HuH-7.5 (cell line): Measurements from ENCODE around the gene KIF26A.

ENCODE experiments used
- DNase-seq: peaks from one replicate; pipeline ENCODE4 v3.0.0; 2011; ENCODE audit warnings: low spot score

Gene KIF26A

DNA sequence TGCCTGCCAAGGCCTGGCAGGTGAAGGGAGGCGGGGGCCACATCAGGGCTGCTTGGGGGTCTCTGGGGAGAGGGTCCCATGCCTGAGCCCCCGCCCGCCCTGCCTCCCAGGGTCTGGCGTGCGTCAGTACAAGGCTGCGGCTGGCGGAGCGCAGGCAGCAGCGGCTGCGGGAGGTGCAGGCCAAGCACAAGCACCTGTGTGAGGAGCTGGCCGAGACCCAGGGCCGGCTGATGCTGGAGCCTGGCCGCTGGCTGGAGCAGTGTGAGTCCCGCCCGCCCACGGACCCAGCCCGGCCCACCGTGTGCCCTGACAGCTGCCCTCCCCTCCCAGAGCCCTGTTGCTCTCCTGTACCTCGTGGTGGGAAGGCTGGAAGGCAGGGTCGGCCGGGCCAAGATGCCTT lies 40.7 kb downstream of the KIF26A start:
- DNase-seq, result no peak

DNA sequence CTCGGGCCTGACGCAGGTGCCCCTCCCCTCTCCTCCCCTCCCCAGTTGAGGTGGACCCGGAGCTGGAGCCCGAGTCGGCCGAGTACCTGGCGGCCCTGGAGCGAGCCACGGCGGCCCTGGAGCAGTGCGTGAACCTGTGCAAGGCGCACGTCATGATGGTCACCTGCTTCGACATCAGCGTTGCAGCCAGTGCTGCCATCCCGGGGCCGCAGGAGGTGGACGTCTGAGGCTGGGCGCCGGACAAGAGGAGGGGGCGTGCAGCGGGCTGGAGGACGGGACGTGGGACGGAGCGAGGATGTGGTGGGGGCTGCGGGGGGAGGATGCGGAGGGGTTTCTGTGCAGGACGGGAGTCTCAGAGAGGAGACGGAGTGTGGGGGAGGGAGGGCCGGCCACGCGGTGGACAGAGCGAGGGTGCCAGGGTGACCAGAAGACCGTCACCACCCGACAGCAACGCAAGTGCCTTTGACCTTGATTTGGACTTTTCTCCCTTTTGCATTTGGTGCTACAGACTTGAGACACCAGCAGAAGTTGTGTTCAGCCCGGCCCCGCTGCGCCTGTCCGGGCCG lies 41.3 kb downstream of the KIF26A start:
- no peak for DNase-seq

DNA sequence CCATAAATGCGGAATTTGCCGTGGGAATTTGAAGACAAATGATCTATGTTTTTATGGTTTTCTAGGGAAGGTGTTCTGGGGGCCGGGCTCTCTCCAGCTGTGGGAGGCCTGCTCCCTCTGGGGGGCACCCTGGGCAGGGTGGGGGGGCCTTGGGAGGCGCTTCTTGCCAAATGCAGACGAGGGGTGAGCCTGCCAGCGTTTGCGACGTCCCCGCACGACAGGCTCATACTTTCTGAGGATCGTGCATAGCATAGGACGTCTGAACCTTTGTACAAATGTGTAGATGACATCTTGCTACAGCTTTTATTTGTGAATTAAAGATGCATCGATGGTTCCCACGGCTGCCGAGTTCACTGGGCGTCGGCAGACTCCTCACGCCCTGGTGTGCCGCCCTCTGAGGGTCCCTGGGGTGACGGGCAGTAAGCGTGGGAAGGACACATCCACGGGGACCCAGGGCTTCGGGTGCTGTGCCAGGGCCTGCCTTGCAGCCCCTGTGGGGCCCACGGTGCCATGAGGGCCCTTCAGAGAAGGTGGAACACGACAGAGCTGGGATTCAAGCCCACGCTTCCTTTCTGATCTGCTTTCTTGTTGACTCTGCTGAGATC lies 42.3 kb downstream of the KIF26A start:
- no peak for DNase-seq

DNA sequence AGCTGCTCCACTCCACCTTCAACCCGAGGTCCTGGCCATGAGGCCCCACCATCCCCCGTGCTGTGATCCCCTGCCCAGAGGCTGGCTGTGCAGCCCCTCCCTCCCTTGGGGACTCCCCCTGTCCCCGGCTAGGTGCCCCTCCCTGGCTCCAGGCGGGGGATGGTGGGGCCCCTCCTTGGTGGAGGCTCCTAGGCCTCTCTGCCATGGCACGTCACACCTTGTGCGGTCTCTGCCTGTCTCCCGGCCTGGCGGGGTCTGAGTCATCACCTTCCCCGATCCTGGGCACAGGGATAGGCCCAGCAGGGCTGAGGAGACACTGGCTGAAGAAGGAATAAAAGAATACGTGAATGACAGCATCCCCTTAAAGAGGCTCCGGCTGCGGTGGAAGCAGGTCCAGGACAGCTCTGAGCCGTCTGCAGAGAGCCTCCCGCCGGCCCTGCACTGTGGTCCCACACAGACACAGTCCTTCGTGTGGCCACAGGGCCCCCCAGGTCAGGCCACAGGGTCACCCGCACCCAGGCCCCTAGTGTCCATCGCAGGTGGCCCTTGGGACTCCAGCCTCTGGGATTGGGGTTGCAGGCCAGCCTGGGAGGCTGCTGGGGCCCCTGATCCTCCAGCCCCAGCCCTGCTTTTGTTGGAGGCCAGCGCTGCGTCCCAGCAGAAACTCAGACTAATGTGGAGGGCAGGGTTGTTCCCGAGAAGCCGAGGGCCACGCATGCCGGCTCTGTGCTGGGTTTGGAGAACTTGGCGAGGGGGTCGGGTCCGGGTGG lies 43.6 kb downstream of the KIF26A start:
- DNase-seq, result no peak

DNA sequence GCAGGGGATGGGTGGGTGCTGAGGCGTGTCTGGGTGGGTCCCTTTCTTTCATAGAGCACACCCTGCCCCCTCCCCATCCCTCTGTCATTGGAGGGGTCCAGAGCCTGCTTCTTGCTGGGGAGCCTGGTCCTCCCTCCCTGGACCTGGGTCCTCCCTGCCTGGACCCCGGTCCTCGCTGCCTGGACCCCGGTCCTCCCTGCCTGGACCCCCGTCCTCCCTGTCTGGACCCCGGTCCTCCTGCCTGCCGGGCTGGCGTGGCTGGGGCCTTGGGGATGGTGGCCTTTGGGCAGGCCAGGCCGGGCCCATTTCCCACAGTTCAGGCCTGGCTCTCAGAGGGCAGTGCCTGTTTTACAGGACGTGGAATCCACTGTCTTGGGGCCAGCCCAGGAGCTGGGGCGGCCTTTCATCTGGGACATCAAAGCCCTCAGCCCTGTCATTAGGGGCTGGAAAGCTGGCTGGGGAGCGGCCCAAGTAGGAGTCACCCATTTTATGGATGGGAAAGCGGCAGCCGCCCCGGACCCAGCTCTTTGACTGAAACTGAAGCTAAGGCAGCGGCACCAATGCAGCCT lies 44.6 kb downstream of the KIF26A start:
- no peak for DNase-seq

DNA sequence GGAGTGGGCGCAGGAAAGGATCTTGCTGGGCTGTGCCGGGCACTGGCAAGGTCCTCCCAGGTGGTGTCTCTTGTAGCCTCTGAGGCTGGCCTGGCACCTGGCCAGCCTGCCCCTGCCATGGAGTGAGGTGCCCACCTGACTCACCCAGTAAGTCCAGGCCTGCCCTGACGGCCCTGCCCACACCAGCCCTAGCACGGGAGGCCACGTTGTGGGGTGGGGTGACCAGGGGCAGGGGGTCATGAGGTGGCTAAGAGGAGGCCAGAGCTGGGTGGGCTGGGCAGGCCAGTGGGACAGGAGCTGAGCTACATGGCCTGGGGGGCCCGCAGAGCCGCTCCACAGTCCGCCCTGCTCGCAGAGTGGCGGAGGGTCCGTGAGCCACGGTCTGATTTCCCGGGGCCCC lies 45.4 kb downstream of the KIF26A start:
- DNase-seq, result no peak

DNA sequence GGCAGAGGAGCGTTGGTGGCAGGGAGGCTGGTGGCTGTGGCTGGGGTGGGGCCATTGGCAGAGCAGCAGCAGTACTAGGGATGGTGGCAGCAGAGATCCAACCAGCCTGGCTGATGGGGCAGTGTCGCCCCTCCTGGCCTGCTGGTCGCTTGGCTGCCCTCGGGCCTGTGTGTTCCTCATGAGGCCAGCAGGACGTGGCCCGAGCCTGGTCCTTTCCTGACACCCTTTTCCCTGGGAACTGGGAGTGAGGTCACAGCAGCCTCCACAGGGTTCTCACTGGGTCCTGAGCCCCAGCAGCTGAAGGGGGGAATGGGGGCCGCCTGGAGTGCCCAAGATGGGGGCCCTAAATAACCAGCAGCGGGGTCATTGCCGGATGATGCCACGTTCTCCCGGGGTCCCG lies 46.1 kb downstream of the KIF26A start:
- DNase-seq, result no peak

DNA sequence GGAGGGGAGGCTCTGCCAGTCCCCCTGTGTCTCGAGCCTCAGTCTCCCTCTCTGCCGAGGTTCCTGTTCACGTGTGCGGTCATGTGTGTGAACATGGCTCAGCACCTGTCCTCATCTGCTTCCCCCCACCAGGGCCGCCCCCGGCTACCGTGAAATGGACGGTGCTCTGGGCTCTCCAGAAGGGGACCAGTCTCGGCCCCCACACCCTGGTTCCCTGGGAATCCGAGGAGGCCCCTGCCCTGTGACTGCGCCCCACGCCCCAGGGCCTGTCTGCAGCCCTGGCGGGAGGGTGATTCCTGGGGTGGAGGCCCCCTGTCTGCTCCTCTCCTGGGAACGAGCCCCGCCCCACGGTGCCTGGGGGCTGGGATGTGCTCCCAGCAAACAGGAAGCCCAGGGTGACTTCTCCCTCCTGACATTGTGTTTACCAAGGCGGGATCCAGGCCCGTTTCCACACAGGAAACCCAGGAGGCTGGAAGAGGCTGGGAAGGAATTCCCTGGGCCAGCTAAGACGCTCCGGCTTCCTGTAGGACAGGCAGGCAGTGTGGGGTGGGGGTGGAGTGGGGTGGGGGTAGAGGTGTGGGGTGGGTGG lies 46.6 kb downstream of the KIF26A start:
- no peak for DNase-seq

DNA sequence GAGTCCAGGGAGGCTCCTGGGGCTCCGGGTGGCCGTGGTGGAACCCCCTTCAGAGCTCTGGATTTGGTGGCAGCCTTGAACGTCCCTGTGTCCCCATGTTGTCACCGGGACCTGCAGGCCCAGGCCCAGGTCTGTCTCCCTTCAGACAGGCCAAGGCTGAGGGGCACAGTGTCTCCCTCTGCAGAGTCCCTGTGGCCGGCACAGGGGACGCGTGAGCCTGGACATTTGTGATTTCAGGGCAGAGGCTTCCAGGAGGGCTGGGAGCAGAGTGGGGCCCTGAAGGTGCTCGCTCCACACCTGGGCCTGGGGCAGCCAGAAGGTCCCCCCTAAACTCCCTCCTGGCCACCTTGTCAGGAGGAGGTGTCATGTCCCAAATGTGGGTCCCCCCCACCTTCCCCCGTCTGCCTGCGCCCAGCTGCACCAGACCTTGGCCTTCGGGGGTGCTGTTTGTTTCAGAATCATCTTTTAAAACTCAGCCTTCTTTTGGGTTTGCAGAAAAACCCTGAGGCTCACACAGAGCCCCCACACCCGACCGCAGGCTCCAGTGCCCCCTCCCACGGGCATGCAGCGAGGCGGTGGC lies 47.6 kb downstream of the KIF26A start:
- no peak for DNase-seq

DNA sequence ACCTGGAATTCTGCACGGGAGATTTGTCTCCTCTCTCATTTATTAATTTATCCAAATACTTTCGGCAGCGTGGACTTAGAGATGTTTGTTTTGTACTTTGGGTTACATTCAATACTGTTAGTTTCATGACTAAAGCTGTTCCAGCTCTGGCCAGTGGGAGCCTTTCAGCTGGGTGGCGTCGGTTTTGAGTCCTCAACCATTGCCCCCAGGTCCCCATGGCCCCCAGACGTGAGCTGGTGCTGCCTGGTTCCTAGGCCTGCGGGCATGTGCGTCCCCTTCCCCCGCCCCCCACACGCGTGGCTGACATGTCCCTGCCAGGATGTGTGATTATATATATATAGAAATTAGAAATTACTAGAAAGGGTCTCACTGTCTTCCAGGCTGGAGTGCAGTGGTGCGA lies 48.2 kb downstream of the KIF26A start:
- DNase-seq, result no peak

DNA sequence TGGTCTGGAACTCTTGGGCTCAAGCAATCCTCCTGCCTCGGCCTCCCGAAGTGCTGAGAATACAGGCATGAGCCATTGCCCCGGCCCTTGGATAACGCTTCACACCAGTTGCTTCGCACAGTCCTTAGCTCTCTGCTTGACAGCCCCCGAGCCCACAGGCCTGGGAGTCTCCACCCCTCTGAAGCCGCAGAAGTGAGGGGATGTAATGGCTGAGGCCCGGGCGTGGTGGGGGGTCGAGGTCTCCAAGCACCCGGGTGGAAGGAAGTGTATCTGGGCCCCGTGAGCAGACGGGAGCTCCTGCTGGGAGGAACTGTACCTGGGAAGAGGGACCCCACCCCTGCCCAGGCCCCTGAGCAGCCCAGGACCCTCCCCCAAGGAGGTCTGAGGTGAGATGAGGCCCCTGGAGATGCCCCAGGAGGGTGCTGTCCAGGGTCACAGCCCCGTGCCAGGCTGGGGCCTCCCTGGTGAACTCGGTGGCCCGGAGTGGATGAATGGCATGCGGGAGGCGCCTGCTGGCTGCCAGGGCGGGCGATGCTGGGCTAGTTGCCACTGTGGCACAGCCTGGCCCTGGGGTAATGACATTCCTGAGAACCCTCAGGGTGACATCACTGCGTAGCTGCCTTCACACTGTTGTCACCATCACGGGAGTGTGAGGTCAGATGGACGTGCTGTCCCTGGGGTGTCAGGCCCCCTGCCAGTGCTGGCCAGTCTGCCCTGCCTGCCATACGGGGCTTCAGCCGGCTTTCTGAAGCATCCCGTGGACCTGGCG lies 48.9 kb downstream of the KIF26A start:
- no peak for DNase-seq

DNA sequence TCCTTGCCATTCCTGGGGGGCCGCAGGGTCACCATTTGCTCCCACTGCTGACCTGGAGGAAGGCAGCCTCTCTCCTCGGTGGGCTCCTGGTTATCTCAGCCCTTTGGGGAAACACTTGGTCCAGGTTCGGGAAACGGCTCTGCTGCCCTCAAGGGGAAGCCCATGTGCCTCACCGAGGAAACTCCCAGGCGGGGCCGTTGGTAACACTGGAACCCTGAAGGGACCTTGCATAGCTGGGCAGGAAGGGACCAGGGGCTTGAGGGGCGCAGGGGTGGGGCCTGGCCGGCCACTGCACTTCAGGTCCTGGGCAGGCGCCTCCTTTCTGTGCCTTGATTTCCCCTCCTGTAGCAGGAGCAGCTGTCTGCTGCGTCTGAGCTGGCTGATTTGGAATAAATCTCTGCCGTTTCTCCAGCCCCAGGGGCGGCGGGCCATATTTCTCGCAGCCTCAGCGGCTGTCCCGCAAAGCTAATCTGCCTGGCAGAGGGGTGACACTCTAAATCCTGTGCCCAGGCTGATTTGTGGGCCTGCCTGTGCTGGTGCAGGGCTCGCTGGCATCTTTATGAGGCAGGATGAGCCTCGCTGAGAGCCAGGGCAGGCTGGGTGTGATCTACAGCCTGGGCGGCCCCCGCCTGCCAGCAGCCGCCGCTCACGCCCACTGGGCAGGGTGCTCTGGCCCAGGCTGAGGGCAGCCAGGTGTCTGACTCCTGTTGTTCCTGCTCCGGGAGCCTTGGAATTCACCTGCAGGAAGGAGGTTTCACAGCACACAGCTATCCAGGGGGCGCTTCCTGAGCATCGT lies 49.7 kb downstream of the KIF26A start:
- DNase-seq, result no peak

DNA sequence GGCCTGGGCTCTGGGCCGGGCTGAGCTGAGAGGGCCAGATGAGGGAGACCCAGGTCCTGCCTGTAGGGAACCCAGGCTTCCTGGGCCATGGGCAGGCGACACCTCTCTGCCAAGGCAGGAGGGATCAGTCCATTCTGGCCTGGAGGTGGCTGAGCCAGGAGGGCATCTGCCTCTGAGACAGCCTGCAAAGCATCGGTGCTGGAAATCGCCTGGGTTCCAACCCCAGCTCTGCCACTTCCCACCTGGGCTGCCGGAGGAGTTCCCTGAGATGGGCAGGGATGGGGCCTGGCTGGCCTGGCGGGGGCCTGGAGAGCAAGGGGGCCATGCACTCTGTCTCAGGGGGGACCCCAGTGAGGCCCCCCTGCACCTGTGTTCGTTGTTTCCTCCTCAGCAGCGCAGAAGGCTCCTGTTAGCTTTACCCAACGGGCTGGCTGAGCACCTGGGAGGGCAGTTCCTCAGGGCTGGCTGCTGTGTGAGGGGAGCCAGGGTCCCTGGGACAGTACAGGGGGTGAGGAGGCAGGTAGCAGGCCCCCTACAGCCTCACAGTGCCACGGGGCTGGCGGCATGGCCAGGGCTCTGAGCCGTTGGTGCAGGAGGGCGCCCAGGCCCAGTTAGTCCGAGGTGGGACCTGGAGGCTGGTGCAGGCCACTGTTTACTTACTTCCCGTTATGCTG lies 50.5 kb downstream of the KIF26A start:
- no peak for DNase-seq

DNA sequence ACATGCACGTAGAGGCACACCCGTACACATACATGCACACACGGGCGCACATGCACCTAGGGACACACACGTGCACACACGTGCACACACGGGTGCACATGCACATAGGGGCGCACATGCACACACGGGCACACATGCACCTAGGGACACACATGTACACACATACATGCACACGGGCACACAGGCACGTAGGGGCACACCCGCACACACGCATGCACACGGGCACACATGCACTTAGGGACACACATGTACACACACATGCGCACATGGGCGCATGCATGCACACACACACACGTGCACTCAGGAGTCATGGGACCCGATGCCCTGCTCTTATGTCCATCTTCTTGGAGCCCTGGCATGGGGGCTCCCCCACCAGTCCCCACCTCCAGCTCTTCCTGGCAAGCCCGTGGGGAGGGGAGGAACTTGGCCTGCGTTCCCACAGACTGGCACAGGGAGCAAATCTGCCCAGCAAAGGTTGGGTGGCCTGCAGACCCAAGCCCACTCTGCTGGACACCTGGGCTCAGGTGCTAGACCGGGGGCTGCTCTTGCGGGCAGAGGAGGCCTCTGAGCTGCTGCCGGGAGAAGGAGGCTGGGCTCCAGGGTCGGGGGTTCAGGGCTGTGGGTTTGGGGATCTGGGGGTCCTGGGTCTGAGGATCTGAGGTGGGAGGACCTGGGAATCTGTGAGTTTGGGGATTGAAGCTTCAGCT lies 51.4 kb downstream of the KIF26A start:
- DNase-seq, result no peak

DNA sequence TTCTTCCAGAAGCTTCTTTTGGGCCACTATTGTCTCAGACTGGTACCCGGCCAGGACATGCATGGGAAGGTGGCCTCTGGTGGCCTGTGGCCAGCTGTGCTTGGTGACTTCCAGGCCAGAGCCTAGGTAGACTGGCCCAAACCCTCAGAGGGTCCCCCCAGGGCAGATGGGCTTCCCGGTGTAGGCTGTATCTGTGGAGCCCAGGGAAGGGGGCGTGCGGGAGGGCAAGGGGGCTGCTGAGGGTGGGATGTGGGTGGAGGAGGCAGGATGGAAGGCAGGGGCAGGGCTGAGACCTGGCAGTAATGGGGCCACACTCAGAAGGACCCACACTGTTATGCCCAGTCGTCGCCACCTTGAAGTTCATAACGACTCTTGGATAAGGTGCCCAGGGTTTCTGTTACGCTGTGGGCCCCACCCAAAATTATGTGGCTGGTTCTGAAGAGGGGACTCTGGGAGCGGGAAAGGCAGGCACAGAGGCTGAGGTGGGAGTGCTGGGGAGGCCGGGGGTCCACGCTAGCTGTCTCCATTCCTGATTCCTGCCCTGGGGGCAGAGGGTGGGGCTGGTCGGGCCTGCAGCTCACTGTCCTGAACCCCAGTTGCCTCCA lies 52.1 kb downstream of the KIF26A start:
- DNase-seq, result no peak

DNA sequence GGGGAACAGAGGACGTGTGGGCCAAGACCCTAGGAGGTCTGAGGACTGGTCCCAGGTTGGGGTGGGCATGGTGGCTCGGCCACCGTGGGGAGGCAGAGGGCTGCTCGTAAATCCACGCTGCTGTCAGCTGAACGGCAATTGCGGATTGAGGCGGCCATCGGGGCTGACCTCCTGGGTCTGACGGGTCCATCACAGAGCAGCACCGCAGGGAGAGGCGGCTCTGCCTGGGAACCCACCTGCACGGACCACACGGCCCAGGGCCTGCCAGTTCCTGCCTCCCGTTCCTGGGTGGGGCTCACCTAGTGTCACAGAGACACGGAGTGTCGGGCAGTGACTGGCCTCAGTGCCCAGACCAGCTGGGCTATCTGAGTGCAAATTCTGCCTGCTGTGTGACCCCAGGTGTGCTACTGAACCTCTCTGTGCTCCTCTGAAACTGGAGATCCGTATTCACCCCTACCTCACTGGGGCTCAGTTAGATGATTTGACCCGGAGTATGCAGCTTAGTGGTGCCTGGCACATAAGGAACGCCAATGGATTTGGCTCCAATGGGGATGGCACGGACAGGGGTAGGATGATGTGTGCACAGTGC lies 53.1 kb downstream of the KIF26A start:
- DNase-seq, result no peak

DNA sequence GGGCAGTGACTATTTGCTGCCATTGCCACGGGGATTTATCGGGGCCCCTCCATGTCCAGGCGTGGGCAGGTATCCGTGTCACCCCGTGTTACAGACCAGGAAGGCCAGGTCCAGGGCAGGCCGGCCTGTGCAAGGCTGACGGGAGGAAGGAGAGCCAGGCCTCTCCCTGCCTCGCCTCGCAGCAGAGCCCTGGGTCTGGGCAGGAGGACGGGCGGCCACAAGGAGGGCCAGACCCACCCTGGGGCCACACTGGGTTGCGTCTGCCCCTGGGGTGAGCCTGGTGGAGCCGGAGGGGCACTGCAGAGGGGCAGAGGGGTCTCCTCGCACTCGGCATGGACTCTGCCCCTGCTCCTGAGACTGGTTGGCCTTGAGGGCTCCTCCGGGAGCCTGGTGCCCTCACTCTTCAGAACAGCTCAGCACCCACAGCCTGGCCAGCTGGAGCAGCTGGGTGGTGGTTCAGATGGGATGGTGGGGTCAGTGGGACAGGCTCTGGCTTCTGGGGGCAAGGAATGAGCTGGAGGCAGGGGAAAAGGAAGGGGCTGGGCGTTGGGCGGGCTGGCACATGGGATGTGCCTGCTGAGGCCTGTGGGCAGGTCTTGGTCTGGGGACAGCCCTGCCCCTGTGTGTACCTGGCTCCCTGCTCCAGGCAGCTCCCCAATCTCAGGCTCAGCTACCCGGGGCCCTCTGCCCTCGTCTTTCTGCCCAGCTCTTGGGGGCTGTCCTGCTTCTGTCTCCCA lies 53.9 kb downstream of the KIF26A start:
- no peak for DNase-seq

DNA sequence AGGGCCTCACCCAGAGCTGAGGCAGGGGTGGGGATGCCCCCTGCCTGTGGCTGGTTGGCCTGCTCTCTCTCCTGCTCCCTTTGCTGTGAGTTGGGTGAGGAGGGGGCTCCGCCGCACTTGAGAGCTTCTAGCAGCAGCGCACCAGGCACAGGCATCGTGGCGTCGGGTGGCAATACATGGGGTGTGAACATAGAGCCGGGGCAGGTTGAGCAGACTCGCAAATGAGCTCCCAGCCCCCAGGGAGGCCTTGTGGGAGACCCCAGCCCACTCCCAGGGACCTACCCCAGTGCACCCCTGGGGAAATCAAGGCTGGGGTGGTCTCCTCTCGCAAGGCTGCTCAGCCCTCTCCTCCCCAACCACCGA lies 54.5 kb downstream of the KIF26A start:
- DNase-seq, result no peak
